Endothelial cell of umbilical vein (primary cell): ENCODE results near the gene GSG1L. TPM values are rescaled to one million over a fixed set of nuclear protein-coding genes. Genes with fewer than 3 reads are reported as not detected.

Experiments used
- BruUV-seq: library from RNA; stranded (reverse); fragments of 400-500 nt; replicated peaks from 2 replicates; lab custom pipeline; 2021; lab: Mats Ljungman, UMichigan
- CTCF ChIA-PET: fragments of 300-600, 350-600 bp; sonication (Branson Sonifier 250); formaldehyde crosslinking; loops from one replicate; lab custom pipeline; 2021; ENCODE audit warnings: antibody characterized with exemption, inconsistent platforms; lab: Charles Lee
- POLR2A ChIA-PET: fragments of 300-600, 350-600 bp; sonication (Branson Sonifier 250); formaldehyde crosslinking; loops from one replicate; lab custom pipeline; 2021; ENCODE audit warnings: antibody characterized with exemption, inconsistent platforms; lab: Charles Lee
- DNase-seq: peaks from one replicate; pipeline ENCODE4 v3.0.0-alpha.2; 2011; ENCODE audit warnings: low read depth, low spot score
- FAIRE-seq: peaks from 2 replicates; lab custom pipeline; 2011; peaks lifted over from hg19 to GRCh38; lab: Jason Lieb, UNC
- H2AFZ ChIP-seq: 2 replicates; pipeline ENCODE4 v1.6.0; 2012; ENCODE audit warnings: low read depth, low read length, control low read depth, inconsistent platforms
- H3K27ac ChIP-seq: 2 replicates; pipeline ENCODE4 v1.5.1; 2011; ENCODE audit warnings: low read depth, mild to moderate bottlenecking, control low read depth, low read length, moderate library complexity; ENCODE audit not compliant: insufficient read depth
- H3K27me3 ChIP-seq, 2 experiments: 2 replicates each; pipeline versions ENCODE4 v1.6.0 to v1.6.1; 2011; ENCODE audit warnings: low read length in 2 of 2, mixed read lengths in 1 of 2; ENCODE audit not compliant: control insufficient read depth in 2 of 2, insufficient read depth in 2 of 2
- H3K36me3 ChIP-seq, 2 experiments: 2 replicates in 1 of 2; 3 replicates in 1 of 2; pipeline ENCODE4 v1.5.1; 2011; ENCODE audit warnings: low read length in 2 of 2, mild to moderate bottlenecking in 1 of 2, moderate library complexity in 1 of 2; ENCODE audit not compliant: control insufficient read depth in 2 of 2, insufficient read depth in 2 of 2; ENCODE audit errors: extremely low read depth in 1 of 2
- H3K4me1 ChIP-seq: 3 replicates; pipeline ENCODE4 v1.5.1; 2011; ENCODE audit warnings: mild to moderate bottlenecking, low read length; ENCODE audit not compliant: control insufficient read depth, insufficient read depth; ENCODE audit errors: extremely low read depth
- H3K4me2 ChIP-seq: 2 replicates; pipeline ENCODE4 v1.6.1; 2011; ENCODE audit warnings: low read length, control low read depth, mixed read lengths; ENCODE audit not compliant: insufficient read depth
- H3K4me3 ChIP-seq, 3 experiments: fragments of 200-600 bp in 1 of 3; sonication (generic), shearing (Covaris generic) in 1 of 3; replicated peaks in 1 of 3; 2 replicates each; pipeline ENCODE4 v1.5.1; 2011 to 2016; ENCODE audit warnings: control low read depth in 3 of 3, low read length in 3 of 3, mild to moderate bottlenecking in 2 of 3, inconsistent platforms in 1 of 3, low read depth in 1 of 3, moderate library complexity in 1 of 3; ENCODE audit not compliant: insufficient read depth in 1 of 3
- H3K79me2 ChIP-seq: 2 replicates; pipeline ENCODE4 v1.6.0; 2012; ENCODE audit warnings: low read length, inconsistent platforms; ENCODE audit not compliant: control insufficient read depth, insufficient read depth
- H3K9ac ChIP-seq: replicated peaks from 2 replicates; pipeline ENCODE3; 2011; ENCODE audit warnings: low read length, control low read depth; ENCODE audit not compliant: insufficient read depth; ENCODE audit errors: extremely low read depth
- H3K9me1 ChIP-seq: replicated peaks from 3 replicates; pipeline ENCODE4 v1.6.0; 2011; ENCODE audit warnings: mild to moderate bottlenecking, low read length; ENCODE audit not compliant: control insufficient read depth, insufficient read depth; ENCODE audit errors: extremely low read depth
- H3K9me3 ChIP-seq: replicated peaks from 2 replicates; pipeline ENCODE4 v1.5.1; 2012; ENCODE audit warnings: low read length, inconsistent platforms; ENCODE audit not compliant: control insufficient read depth, insufficient read depth
- H4K20me1 ChIP-seq: replicated peaks from 2 replicates; pipeline ENCODE3; 2011; ENCODE audit warnings: mild to moderate bottlenecking, low read length; ENCODE audit not compliant: control insufficient read depth, insufficient read depth; ENCODE audit errors: extremely low read depth
- CTCF ChIP-seq, 2 donors: IDR thresholded peaks; 1 replicate in 1 of 2; 2 replicates in 1 of 2; pipeline ENCODE4 v1.5.1; 2011; ENCODE audit warnings: low read length in 2 of 2, mild to moderate bottlenecking in 2 of 2, moderate library complexity in 2 of 2, control low read depth in 1 of 2, inconsistent platforms in 1 of 2, low read depth in 1 of 2; ENCODE audit not compliant: insufficient read depth in 1 of 2; ENCODE audit errors: extremely low read depth in 1 of 2
- EZH2 ChIP-seq: IDR thresholded peaks from 2 replicates; pipeline ENCODE4 v1.6.1; 2012; ENCODE audit warnings: borderline replicate concordance, low read depth, mild to moderate bottlenecking, moderate library complexity, low read length, inconsistent platforms; ENCODE audit not compliant: severe bottlenecking
- FOS ChIP-seq: IDR thresholded peaks from 2 replicates; pipeline ENCODE4 v1.6.1; 2011; ENCODE audit warnings: mild to moderate bottlenecking, low read length, moderate library complexity, borderline replicate concordance; ENCODE audit not compliant: insufficient read depth
- GATA2 ChIP-seq: IDR thresholded peaks from 2 replicates; pipeline ENCODE4 v1.7.0; 2011; ENCODE audit warnings: low read depth, mild to moderate bottlenecking, moderate library complexity, mixed read lengths, low read length; ENCODE audit not compliant: insufficient read length, insufficient read depth
- JUN ChIP-seq: IDR thresholded peaks from 2 replicates; pipeline ENCODE4 v1.6.1; 2011; ENCODE audit warnings: borderline replicate concordance, low read depth; ENCODE audit not compliant: insufficient read length, insufficient read depth
- MAX ChIP-seq: IDR thresholded peaks from 2 replicates; pipeline ENCODE4 v1.6.1; 2011; ENCODE audit not compliant: insufficient read depth, insufficient read length
- MYC ChIP-seq: IDR thresholded peaks from one replicate; pipeline ENCODE4 v1.6.1; 2011; ENCODE audit warnings: mild to moderate bottlenecking, low read depth, low read length
- POLR2A ChIP-seq: IDR thresholded peaks from 2 replicates; pipeline ENCODE4 v1.6.1; 2012; ENCODE audit warnings: low read depth, mild to moderate bottlenecking, control low read depth, low read length
- POLR2AphosphoS5 ChIP-seq: IDR thresholded peaks from 2 replicates; pipeline ENCODE4 v1.6.1; 2012; ENCODE audit warnings: low read depth, mild to moderate bottlenecking, control low read depth, low read length, moderate library complexity; ENCODE audit not compliant: insufficient read depth
- dilution Hi-C: fragments of 300-500 bp; cut with MboI; formaldehyde crosslinking; loops from one replicate; pipeline ENCODE4 v1.15.0; 2019; ENCODE audit warnings: low sequenced_read_pairs; ENCODE audit not compliant: extremely low pct_ligation_motif_present
- intact Hi-C: fragments of 100-400 bp; cut with micrococcal nuclease; formaldehyde crosslinking; loops from one replicate; pipeline ENCODE4 v1.10.0; 2022
- polyA plus RNA-seq, 4 experiments: library from polyadenylated mRNA; depleted of rRNA in 3 of 4; stranded (reverse) in 3 of 4; unstranded in 1 of 4; fragments of >200 nt; gene quantifications; 2 replicates each; pipeline versions ENCODE4 v1.2.1 to v1.2.3, GENCODE V29; 2011 to 2012; ENCODE audit warnings: missing spikeins in 1 of 4
- total RNA-seq: library from RNA; stranded (reverse); gene quantifications from 2 replicates; pipeline ENCODE4 v1.2.3, GENCODE V29; 2021

The GSG1L gene
- total and polyA plus RNA-seq, 2 donors (not counting 3 experiments of a cell fraction or from before 2014, with no cell fraction given): 0.06 TPM; not detected in 1

GRCh38 chr16:28033870-28034269, 29.6 kb downstream of the GSG1L start:
- dilution Hi-C loops (no loop called here), intact Hi-C loops (no loop called here)
- Histone ChIP-seq H3K4me1 (no peaks in the 10 kb centered on the region), H3K36me3 (no peaks in the 10 kb centered on the region), H3K9me1 (no peaks in the 10 kb centered on the region), H3K9ac (no peak overlapping the region), H4K20me1 (no peaks in the 10 kb centered on the region), H3K9me3 (no peaks in the 10 kb centered on the region), H3K27me3 (no peaks in the 10 kb centered on the region), H3K4me3 (no peak overlapping the region), H3K27ac (no peak overlapping the region), H2AFZ (no peak overlapping the region), H3K79me2 (no peaks in the 10 kb centered on the region), H3K4me2 (no peak overlapping the region)
- no peak for DNase-seq
- no TSS peak for BruUV-seq
- no peak for FAIRE-seq
- CTCF ChIA-PET: interaction anchor here (1.5 kb wide), 1 partner anchor 37 kb away, joined by 6 read pairs; no protein-coding TSS in a partner anchor
- POLR2A ChIA-PET: no interaction called here
- no peak for TF ChIP-seq POLR2AphosphoS5
- TF ChIP-seq JUN: no peak
- no peak for TF ChIP-seq MYC
- no peak for TF ChIP-seq EZH2

GRCh38 chr16:28029387-28030002, 34.0 kb downstream of the GSG1L start:
- Histone ChIP-seq H3K27ac (no peak overlapping the region), H4K20me1 (no peaks in the 10 kb centered on the region), H3K79me2 (no peaks in the 10 kb centered on the region), H3K4me3 (no peak overlapping the region), H3K27me3 (no peaks in the 10 kb centered on the region), H3K36me3 (no peaks in the 10 kb centered on the region), H3K9me3 (no peaks in the 10 kb centered on the region), H3K9ac (no peak overlapping the region), H2AFZ (no peak overlapping the region), H3K4me2 (no peak overlapping the region), H3K4me1 (no peaks in the 10 kb centered on the region), H3K9me1 (no peaks in the 10 kb centered on the region)
- dilution Hi-C loops (no loop called here), intact Hi-C loops (no loop called here)
- CTCF ChIA-PET: no interaction called here
- TF ChIP-seq FOS (no peak), MYC (no peak), MAX (no peak), EZH2 (no peak), GATA2 (no peak), POLR2AphosphoS5 (no peak), JUN (no peak), POLR2A (no peak), CTCF (IDR thresholded peaks at IDR 0.05; ENCODE audit: extremely low read depth in 1 of 2, insufficient read depth in 1 of 2, low read depth in 1 of 2, low read length in 2 of 2) (no peak)
- no peak for FAIRE-seq
- POLR2A ChIA-PET: no interaction called here
- BruUV-seq: no TSS peak
- DNase-seq: no peak
